HEK293 (cell line): ENCODE data around the gene FHAD1.

Experiments used
- CTCF ChIA-PET: fragments of 350-600 bp; formaldehyde crosslinking; extraction: SDS; loops from one replicate; lab custom pipeline; 2021; ENCODE audit warnings: antibody characterized with exemption; lab: Yijun Ruan, JAX
- POLR2A ChIA-PET: fragments of 300-600 bp; formaldehyde crosslinking; extraction: SDS; loops from one replicate; lab custom pipeline; 2020; ENCODE audit warnings: antibody characterized with exemption, inconsistent platforms; lab: Yijun Ruan, JAX
- H3K27ac ChIP-seq: fragments of 200-500 bp; sonication (Bioruptor generic); 2 replicates; pipeline ENCODE4 v1.5.1; 2014; ENCODE audit warnings: low read depth, low read length, control low read depth, inconsistent platforms; ENCODE audit errors: extremely low read depth
- H3K36me3 ChIP-seq, 2 experiments: fragments of 200-500 bp in 1 of 2; sonication (Bioruptor generic) in 1 of 2; 1 replicate in 1 of 2; 2 replicates in 1 of 2; pipeline ENCODE4 v1.5.1; 2014 to 2017; ENCODE audit warnings: inconsistent platforms in 2 of 2, low read length in 2 of 2; ENCODE audit not compliant: control insufficient read depth in 2 of 2, insufficient read depth in 1 of 2
- H3K4me1 ChIP-seq: fragments of 200-500 bp; sonication (Bioruptor generic); 2 replicates; pipeline ENCODE4 v1.5.1; 2014; ENCODE audit warnings: mild to moderate bottlenecking, low read length, inconsistent platforms; ENCODE audit not compliant: control insufficient read depth, insufficient read depth
- H3K4me3 ChIP-seq: 2 replicates; pipeline ENCODE4 v1.5.1; 2011; ENCODE audit warnings: low read depth, mild to moderate bottlenecking, control low read depth, low read length, moderate library complexity
- H3K9me3 ChIP-seq: fragments of 200-500 bp; sonication (Bioruptor generic); 2 replicates; pipeline ENCODE4 v1.5.1; 2014; ENCODE audit warnings: low read depth, low read length, inconsistent platforms; ENCODE audit not compliant: control insufficient read depth, insufficient read depth
- KLF10 ChIP-seq: fragments of 450-650 bp; IDR thresholded peaks from 2 replicates; pipeline ENCODE4 v1.5.1; 2018; ENCODE audit warnings: missing biosample characterization, mild to moderate bottlenecking, missing genetic modification characterization
- ZBTB21 ChIP-seq: fragments of 450-650 bp; formaldehyde crosslinking; IDR thresholded peaks from 2 replicates; pipeline ENCODE4 v1.5.1; 2017; ENCODE audit warnings: missing biosample characterization, missing genetic modification characterization
- ZBTB44 ChIP-seq: fragments of 450-650 bp; IDR thresholded peaks from 2 replicates; pipeline ENCODE4 v1.5.1; 2018; ENCODE audit warnings: missing biosample characterization, mild to moderate bottlenecking, missing genetic modification characterization
- ZFHX2 ChIP-seq: fragments of 450-650 bp; formaldehyde crosslinking; conservative IDR thresholded peaks from 2 replicates; pipeline ENCODE4 v1.5.1; 2016; ENCODE audit warnings: missing biosample characterization, missing genetic modification characterization
- ZFP69B ChIP-seq: fragments of 450-650 bp; formaldehyde crosslinking; IDR thresholded peaks from 2 replicates; pipeline ENCODE4 v1.5.1; 2016; ENCODE audit warnings: missing biosample characterization, missing genetic modification characterization
- ZNF10 ChIP-seq: fragments of 450-650 bp; formaldehyde crosslinking; IDR thresholded peaks from 2 replicates; pipeline ENCODE4 v1.5.1; 2017; ENCODE audit warnings: missing biosample characterization, missing genetic modification characterization
- ZNF112 ChIP-seq: fragments of 450-650 bp; formaldehyde crosslinking; IDR thresholded peaks from 2 replicates; pipeline ENCODE4 v1.5.0; 2017; ENCODE audit warnings: missing biosample characterization, missing genetic modification characterization
- ZNF138 ChIP-seq: fragments of 450-650 bp; formaldehyde crosslinking; IDR thresholded peaks from 2 replicates; pipeline ENCODE4 v1.5.1; 2016; ENCODE audit warnings: missing biosample characterization, missing genetic modification characterization, borderline replicate concordance
- ZNF157 ChIP-seq: fragments of 450-650 bp; formaldehyde crosslinking; IDR thresholded peaks from 2 replicates; pipeline ENCODE4 v1.5.1; 2016; ENCODE audit warnings: missing biosample characterization, missing genetic modification characterization
- ZNF2 ChIP-seq: fragments of 450-650 bp; formaldehyde crosslinking; IDR thresholded peaks from 2 replicates; pipeline ENCODE4 v1.5.1; 2016; ENCODE audit warnings: missing biosample characterization, missing genetic modification characterization
- ZNF202 ChIP-seq: fragments of 450-650 bp; formaldehyde crosslinking; IDR thresholded peaks from 2 replicates; pipeline ENCODE4 v1.5.1; 2016; ENCODE audit warnings: missing biosample characterization, missing genetic modification characterization, borderline replicate concordance
- ZNF23 ChIP-seq: fragments of 450-650 bp; formaldehyde crosslinking; IDR thresholded peaks from 2 replicates; pipeline ENCODE4 v1.5.1; 2016; ENCODE audit warnings: missing biosample characterization, missing genetic modification characterization, borderline replicate concordance
- ZNF292 ChIP-seq: fragments of 450-650 bp; formaldehyde crosslinking; IDR thresholded peaks from 2 replicates; pipeline ENCODE4 v1.5.1; 2016; ENCODE audit warnings: low read depth, missing biosample characterization, missing genetic modification characterization, borderline replicate concordance
- ZNF350 ChIP-seq: fragments of 450-650 bp; formaldehyde crosslinking; IDR thresholded peaks from 2 replicates; pipeline ENCODE4 v1.5.0; 2017; ENCODE audit warnings: missing biosample characterization, mild to moderate bottlenecking, missing genetic modification characterization
- ZNF366 ChIP-seq: fragments of 450-650 bp; formaldehyde crosslinking; conservative IDR thresholded peaks from 2 replicates; pipeline ENCODE4 v1.5.1; 2016; ENCODE audit warnings: missing biosample characterization, missing genetic modification characterization
- ZNF398 ChIP-seq: fragments of 450-650 bp; formaldehyde crosslinking; IDR thresholded peaks from 2 replicates; pipeline ENCODE4 v1.5.1; 2017; ENCODE audit warnings: missing biosample characterization, missing genetic modification characterization
- ZNF513 ChIP-seq: fragments of 450-650 bp; IDR thresholded peaks from 2 replicates; pipeline ENCODE4 v1.5.1; 2018; ENCODE audit warnings: missing biosample characterization, missing genetic modification characterization
- ZNF521 ChIP-seq: fragments of 450-650 bp; formaldehyde crosslinking; IDR thresholded peaks from 2 replicates; pipeline ENCODE4 v1.5.1; 2017; ENCODE audit warnings: missing biosample characterization, mild to moderate bottlenecking, missing genetic modification characterization
- ZNF558 ChIP-seq: fragments of 450-650 bp; formaldehyde crosslinking; IDR thresholded peaks from 2 replicates; pipeline ENCODE4 v1.5.1; 2016; ENCODE audit warnings: missing biosample characterization, missing genetic modification characterization
- ZNF561 ChIP-seq: fragments of 450-650 bp; IDR thresholded peaks from 2 replicates; pipeline ENCODE4 v1.5.1; 2018; ENCODE audit warnings: missing biosample characterization, missing genetic modification characterization, borderline replicate concordance
- ZNF704 ChIP-seq: fragments of 450-650 bp; formaldehyde crosslinking; IDR thresholded peaks from 2 replicates; pipeline ENCODE4 v1.5.1; 2016; ENCODE audit warnings: missing biosample characterization, missing genetic modification characterization
- ZNF747 ChIP-seq: fragments of 450-650 bp; formaldehyde crosslinking; IDR thresholded peaks from 2 replicates; pipeline ENCODE4 v1.5.1; 2016; ENCODE audit warnings: missing biosample characterization, missing genetic modification characterization

FHAD1 gene

DNA sequence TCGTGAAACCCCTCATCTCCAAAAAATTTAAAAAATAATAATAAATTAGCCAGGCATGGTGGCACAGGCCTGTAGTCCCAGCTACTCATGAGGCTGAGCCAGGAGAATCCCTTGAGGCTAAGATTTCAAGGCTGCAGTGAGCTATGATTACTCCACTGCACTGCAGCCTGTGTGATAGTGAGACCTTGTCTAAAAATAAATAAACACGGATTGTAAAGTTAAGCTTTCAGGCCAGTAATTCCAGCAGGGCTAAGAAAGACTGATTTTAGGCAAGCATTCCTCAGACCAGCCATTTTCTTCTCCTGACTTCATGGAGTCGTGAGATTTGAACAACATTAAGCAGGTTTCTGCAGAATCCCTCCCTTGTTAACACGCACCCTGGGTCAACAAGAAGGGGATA is 85.5 kb downstream of the FHAD1 start (continued):
- TF ChIP-seq ZNF23 (tag by site-specific recombination) = no peak
- no peak for TF ChIP-seq ZFHX2 (tag by site-specific recombination)
- no peak for TF ChIP-seq ZNF704 (tag by site-specific recombination)
- TF ChIP-seq ZNF366 (tag by site-specific recombination) = no peak
- TF ChIP-seq, all 188 proteins: peak for 3

DNA sequence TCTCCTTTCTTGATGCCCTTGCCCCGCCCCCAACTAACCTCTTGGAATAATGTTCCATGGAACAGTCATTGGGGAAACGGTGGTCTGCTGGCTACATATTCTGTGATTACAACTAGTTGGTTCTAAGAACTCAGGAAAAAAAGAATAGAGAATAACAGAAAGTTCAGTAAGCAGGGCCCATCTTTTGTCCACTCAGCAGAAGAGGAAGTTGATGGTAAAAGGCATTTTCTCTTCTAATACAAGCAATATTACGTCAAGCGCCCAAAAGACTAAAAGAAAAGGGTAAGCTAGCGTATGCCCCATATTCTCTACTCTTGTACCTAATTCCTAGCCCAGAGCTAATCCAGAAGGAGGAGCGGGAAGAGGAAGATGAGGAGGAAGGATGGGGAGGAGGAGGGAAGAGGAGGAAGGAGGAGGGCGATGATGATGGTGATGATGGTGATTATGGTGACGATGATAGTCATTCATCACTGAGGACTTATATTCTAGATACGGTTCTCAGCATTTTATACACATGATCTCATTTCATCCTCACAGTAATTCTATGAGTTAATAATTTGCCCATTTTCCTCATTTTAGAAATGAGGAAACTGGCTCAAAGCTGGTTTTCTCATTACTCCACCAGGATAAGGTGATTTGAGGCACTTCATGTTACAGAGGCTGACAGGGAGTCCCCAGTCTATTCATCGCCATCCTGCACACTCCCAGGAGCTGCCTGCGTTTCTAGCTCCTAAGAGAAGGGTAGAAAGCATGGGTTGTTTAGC is 86.1 kb downstream of the FHAD1 start:
- TF ChIP-seq ZNF558 (tag by site-specific recombination) (no peak), ZNF513 (tag by site-specific recombination) (peak; percentile 87)
- ChIA-PET POLR2A (interaction anchor here (0.7 kb wide), 2 partner anchors 79 to 196 kb away, joined by 3 to 10 read pairs; no protein-coding TSS in a partner anchor), CTCF (interaction anchor here (0.6 to 3.6 kb wide), 3 partner anchors 9 to 85 kb away, joined by 4 to 23 read pairs (median 4); no protein-coding TSS in a partner anchor)
- Histone ChIP-seq H3K9me3 (no peaks in the 10 kb centered on the region), H3K4me1 (peaks cover 7% of the 10 kb centered on the region), H3K27ac (no peak overlapping the region), H3K36me3 (no peaks in the 10 kb centered on the region), H3K4me3 (no peak overlapping the region)

DNA sequence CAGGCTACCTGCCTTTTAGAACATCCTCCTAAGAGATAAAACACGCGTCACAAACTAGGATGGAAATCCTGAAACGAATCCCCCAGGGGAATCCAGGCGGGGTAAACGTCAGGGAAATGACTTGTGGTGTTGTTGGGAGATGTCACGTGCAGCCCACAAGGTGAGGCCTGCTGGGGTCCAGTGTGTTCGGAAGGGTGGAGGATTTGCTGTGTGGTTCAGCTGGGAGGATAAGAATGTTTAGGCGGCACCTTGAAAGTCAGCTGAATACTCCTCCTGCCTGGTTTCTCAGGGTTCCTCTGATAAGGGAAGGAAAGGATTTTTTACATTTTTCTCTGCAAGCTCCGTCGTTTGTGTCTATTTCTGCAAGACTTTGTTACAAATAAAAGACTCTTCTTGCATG is 88.0 kb downstream of the FHAD1 start:
- ChIA-PET POLR2A (no interaction called here), CTCF (interaction anchor here (0.6 to 1.6 kb wide), 2 partner anchors 22 to 97 kb away, joined by 4 read pairs; no protein-coding TSS in a partner anchor)
- no peaks in the 10 kb centered on the region for H3K36me3 ChIP-seq
- TF ChIP-seq ZNF157 = no peak
- no peak for TF ChIP-seq ZNF292
- TF ChIP-seq KLF10 (tag by site-specific recombination) = no peak
- no peak for TF ChIP-seq ZBTB21 (tag by site-specific recombination)
- no peak for TF ChIP-seq ZNF112 (tag by site-specific recombination)
- TF ChIP-seq ZNF350 (tag by site-specific recombination) = no peak
- H3K4me1 ChIP-seq = peaks cover 5% of the 10 kb centered on the region; the same call in 1 of the 2 replicates
- no peak overlapping the region for H3K4me3 ChIP-seq
- no peaks in the 10 kb centered on the region for H3K9me3 ChIP-seq
- H3K27ac ChIP-seq = no peak overlapping the region

- H3K36me3 ChIP-seq = no peaks in the 10 kb centered on the region
- POLR2A ChIA-PET = no interaction called here
- H3K27ac ChIP-seq = no peak overlapping the region
- peaks cover 5% of the 10 kb centered on the region; the same call in 1 of the 2 replicates for H3K4me1 ChIP-seq
- no peaks in the 10 kb centered on the region for H3K9me3 ChIP-seq
- H3K4me3 ChIP-seq = no peak overlapping the region
- TF ChIP-seq ZNF138 (no peak), ZNF202 (tag by site-specific recombination) (no peak), ZNF23 (tag by site-specific recombination) (no peak), ZNF521 (tag by site-specific recombination) (no peak), ZFP69B (tag by site-specific recombination) (no peak), ZBTB44 (tag by site-specific recombination) (no peak), ZNF10 (tag by site-specific recombination) (no peak), ZNF747 (tag by site-specific recombination) (no peak), ZNF2 (tag by site-specific recombination) (no peak), ZNF398 (tag by site-specific recombination) (no peak), ZNF561 (tag by site-specific recombination) (no peak)
- CTCF ChIA-PET = interaction anchor here (0.6 to 3.7 kb wide), 3 partner anchors 13 to 95 kb away, joined by 3 to 9 read pairs (median 3); no protein-coding TSS in a partner anchor
Measured at GRCh38 chr1:15336866-15337265, 89.8 kb downstream of the FHAD1 start.
